SW480 (cell line): Measurements from ENCODE around the gene PWWP2B.
"Not testable (repeated sequence)": the region's sequence is repeated elsewhere in the genome, so short reads cannot be mapped to it uniquely, and the experiment has no call there.

ENCODE experiments used
- DNase-seq: peaks from one replicate; pipeline ENCODE4 v3.0.0-alpha.2; 2016; ENCODE audit warnings: low spot score

PWWP2B gene

DNA sequence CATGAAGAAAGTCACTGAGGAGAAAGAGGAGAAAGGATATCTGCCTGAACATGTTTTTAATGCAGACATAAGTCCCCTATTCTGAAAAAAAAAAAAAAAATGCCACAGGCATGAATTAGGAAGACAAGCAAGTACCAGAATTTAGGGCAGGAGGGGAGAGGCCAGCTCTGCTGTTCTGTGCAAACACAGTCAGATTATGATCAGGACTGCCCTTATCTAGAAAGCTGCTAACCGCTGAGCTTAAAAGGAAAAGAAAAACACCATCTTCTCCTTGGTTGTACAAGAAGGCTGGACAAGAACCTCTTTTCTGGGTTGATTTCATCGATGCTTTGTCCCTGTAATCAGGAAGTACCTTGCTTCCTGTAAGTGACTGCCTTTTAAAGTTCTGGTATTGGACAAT is 15.3 kb upstream of the PWWP2B start:
- no peak for DNase-seq

DNA sequence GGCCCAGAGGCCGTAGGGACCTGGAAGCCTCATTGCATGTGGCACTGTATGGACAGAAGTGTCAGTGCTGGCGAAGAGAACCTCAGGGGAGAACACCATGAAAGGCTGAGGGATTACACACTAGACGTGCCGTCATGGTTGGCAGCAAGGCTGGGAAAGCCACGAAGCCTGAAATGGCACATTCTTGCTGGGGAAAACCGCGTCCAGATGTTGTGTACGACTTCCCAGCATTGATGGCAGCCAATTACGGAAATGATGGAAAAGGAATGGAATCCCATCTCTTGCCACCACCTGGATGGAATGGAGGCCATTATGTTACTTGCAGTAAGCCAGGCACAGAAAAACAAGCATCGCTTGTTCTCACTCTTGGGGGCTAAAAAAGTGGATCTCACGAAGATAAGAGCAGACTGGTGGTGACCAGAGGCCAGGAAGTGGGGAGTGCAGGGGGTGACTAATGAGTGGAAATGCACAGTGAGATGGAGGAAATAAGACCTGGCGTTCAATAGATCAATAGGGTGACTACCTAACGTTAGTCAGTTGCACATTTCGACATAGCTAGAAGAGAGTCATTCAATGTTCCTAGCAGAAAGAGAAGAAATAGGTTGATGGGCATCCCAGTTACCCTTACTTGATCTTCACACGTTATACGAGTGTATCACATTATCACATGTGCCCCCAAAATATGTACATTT is 14.6 kb upstream of the PWWP2B start:
- DNase-seq: no peak

DNA sequence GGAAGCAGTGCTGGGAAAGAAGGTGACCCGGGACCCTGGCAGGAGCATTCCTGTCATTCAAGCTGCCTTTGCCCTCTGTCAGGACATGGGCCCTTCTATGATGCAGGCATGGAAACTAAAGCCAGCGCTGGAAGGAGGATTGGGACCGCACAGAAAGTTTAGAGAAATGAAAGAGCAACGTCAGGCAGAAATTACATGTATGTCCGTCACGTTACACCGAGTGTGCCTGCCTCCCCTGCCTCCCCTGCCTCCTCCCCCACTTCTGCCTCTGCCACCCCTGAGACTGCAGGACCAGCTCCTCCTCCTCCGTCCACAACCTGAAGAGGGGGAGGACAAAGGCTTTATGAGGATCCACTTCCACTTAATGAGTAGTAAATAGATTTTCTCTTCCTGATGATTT is 13.9 kb upstream of the PWWP2B start:
- no peak for DNase-seq

DNA sequence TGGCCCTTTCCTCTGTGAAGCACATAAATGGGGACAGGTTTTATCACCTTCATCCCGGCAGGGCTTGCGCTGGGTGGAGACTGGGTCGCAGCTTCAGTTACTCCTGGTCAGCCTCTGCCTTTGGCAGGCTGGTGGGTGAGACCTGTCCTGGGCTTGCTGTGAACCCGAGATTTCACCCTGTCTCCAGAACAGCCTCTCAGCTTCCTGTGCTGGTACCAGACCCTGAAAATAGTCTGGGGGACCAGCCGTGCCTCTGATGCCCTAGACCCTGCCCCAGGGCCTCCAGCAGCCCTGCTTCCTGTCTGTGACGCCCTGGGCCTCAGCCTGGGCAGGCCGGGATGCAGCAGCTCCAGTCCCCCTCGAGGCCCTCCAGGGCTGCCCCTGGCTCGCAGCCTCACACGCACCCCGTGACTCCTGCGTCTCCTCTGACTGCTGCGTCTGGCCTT is 13.2 kb upstream of the PWWP2B start:
- DNase-seq: no peak

GRCh38 chr10:132384618-132385388 is 12.2 kb upstream of the PWWP2B start:
- DNase-seq: no peak

DNA sequence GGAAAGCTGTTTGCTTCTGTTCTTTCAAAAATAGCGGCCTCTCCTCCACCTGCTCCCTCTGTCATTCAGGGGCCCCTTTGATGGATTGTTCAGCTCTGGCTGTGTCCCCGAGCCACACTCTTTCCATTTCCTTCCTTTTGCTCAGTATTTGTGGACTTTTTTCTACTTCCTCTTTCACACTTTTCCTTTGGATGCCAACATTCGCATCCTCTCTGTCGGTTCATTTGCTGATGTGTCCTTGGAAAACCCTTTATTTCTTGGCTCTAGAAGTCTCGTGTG is 11.7 kb upstream of the PWWP2B start:
- no peak for DNase-seq

DNA sequence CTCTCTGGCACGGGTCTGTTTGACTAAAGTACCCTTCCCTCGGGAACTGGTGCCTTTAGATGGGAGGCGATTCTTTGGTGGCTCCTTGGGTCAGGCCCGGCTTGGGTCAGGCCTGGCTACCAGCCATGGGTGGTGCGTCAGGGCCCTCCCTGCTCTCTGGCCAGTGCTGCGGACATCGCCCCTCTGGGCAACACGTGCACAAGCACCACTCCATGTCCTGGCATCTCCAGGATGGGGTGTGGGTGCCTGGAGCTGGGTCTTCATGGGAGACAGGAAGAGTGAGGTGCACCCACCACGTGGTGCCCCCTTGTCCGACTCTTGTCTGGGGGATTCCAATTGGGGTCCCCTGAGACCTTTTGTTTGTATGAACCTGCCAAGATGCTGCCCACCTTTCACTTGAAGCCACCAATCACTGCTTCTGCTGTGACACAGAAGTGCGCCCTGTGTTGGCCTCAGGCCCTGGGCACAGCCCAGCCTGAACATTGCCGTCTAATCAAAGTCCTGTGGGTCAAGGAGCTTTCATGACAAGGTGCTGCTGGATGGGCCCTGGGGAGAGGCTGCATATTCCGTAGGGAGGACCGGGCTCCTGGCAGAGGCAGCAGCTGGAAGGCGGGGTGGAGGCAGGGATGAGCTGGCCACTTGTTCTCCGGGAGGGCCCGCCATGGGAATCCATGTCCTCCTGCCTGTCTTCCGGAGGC is 11.1 kb upstream of the PWWP2B start:
- no peak for DNase-seq

DNA sequence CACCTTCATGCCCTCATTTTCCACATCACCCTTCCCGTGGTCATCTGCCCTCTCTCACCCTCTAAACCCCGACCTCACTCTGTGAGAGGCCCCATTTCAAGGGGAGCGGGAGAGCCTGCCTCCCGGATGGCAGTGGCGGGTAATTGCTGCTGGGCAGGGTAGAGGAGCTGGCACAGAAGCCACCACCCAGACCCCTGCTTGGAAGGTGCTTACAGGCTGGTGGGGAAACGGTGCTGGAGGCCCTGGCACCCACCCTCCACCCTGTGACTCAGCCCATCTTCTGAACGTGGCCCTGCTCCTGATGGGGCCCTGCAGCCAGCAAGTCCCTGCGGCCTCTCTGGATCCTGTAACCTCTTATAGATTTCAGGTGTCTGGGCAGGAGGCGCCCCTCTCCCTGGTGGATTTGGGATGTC is 10.6 kb upstream of the PWWP2B start:
- no peak for DNase-seq

GRCh38 chr10:132386896-132387295 is 10.1 kb upstream of the PWWP2B start:
- DNase-seq: not testable (repeated sequence)

- no peak for DNase-seq
These were observed 9.2 kb upstream of the PWWP2B start for GRCh38 chr10:132387764-132388210.

GRCh38 chr10:132388891-132389432 is 8.0 kb upstream of the PWWP2B start:
- no peak for DNase-seq

DNA sequence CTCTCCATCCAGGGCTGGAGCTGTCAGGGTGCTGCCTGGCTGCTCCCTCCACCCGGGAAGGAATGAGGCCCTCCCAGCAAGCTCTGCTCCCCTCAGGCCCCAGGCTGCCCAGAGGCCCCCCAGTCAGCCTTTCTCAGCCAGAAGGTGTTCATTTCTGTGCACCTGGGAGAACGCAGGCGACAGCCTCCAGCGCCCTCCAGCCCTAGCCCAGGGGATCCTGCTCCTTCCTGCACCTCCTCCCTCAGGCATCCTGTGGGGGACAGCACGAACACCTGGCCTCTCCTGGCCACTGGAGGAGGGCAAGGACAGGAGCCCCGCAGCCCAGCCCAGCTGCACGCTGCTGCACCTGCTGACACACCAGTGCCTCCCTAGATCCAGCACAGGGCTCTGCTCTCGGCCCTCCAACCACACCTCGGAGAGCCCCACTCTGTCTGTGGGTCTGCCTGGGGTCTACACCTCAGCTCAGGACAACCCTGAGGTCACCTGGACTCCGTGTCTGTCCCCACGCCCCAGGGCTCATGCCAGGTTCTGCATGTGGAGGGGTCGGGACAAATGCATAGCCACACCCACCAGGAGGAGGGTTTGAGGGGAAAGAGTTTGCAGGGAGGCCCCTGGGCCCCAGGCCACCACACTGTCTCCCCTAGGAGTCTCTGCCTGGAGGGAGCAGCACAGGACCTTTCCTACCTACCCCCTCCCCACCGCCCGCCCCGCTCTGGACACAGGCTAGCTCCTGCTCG is 7.4 kb upstream of the PWWP2B start:
- no peak for DNase-seq

- no peak for DNase-seq
These were observed 6.7 kb upstream of the PWWP2B start for GRCh38 chr10:132390170-132390920.

DNA sequence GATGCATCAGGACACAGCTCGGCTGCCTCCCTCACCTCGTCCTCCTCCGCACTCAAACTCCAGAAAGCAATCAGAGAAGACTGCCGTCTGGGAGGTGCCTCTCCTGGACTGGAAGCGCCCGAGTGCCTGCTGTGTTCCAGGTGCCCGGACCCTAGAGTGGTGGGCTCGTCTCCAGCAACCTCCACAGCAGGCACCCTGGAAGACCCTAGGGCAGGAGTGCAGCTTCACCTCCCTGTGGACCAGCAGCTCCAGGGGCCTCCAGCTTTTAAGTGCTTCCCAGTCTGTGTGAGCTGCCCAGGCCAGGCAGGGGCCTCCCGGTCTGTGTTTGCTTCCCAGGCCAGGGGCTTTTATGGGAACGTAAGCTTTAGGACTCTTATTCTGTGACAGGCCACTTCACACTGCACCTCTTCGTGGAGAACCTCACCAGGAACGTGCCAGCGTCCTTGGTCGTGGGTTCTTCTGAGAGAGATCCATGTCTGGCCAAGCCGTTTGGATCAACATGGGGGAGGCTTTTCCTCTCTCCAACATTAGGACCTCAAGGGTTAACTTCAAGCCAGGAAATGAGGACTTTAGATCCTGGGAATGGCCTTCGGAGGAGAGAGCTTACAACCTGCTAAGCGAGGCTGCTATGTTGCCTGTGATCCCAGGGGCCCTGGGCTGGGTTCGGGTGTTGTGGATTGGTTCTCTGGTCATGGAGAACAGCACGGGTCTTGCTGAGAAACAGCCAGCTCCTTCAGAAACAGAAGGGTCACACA is 5.9 kb upstream of the PWWP2B start:
- no peak for DNase-seq

DNA sequence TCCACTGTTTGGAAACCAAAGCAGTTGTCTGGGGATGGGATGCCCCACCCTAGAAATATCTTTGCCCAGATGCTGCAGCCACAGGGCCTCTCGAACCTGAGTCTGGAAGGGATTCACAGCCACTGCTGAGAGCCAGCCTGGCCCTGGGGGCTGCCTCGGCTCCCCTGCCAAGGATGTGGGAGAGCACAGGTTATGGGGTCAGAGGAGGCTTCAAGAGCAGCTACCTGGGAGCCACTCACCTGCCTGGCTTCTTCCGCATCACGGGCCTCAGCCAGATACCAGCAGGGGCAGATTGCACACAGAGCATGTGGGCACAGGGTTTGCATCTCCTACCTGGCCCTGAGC is 5.4 kb upstream of the PWWP2B start:
- no peak for DNase-seq

- DNase-seq: no peak
These were observed 4.7 kb upstream of the PWWP2B start for GRCh38 chr10:132392184-132392800.

- DNase-seq: no peak
These were observed 3.9 kb upstream of the PWWP2B start for GRCh38 chr10:132392811-132393694.

DNA sequence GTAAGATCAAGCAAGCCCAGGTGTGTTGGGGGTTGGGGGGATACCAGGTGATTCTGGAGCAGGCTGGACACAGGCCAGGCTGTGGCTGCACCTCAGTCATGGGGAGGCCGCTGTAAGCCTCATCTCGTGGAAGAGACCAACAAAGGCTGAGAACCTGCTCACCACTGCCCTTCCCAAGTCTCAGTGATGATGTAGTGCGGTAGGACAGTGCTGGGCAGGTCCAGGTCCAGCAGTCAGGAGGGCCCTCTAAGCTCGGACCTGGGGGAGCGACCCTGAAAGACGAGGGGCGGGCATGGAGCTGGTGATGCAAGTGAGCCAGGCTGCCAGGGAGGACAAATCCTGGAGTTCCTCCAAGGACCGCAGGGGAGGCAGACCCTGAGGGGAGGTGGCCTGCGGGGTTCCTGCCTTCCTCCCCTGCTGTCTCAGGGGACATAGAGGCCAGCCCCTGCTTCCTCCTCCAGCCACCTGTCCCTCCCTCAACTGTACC is 3.3 kb upstream of the PWWP2B start:
- no peak for DNase-seq

DNA sequence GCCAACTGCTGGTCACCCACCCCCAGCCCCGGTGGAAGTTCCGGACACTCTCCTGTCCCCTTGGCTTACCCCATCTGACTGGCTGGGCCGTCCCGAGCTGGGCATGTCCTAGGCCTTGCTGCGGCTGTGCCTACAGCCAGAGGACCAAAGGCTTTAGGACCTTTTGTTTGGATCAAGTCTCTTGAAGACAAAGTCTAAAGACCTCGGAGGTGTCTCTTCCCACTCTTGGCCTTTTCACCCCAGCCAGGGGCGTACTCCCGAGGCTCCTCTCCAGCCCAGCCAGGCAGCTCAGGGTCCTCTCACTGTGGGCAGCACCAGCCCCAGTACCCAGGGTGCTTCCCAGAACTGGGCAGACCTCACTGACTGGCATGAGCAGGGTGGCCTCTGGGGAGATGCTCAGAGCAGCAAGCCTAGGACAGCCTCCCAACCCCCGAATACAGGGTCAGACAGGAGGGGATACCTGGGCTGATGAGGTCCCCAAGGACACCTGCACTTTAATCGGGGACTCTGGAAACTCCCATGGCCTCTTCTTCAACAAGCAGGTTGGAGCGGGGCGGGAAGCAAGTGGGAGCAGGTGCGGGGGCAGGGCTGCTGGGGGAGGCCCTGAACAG is 2.7 kb upstream of the PWWP2B start:
- DNase-seq: no peak
